H7 (cell line): ENCODE results near the gene B9D2. TPM values are rescaled to one million over a fixed set of nuclear protein-coding genes. Genes with fewer than 3 reads are reported as not detected.

Experiments used
- DNase-seq: peaks from one replicate; pipeline ENCODE4 v3.0.0; 2012
- H3K27me3 ChIP-seq: 2 replicates; pipeline ENCODE4 v1.6.0; 2011; ENCODE audit warnings: mild to moderate bottlenecking, low read length; ENCODE audit not compliant: control insufficient read depth, insufficient read depth
- H3K36me3 ChIP-seq: replicated peaks from 2 replicates; pipeline ENCODE4 v1.5.1; 2011; ENCODE audit warnings: low read length; ENCODE audit not compliant: control insufficient read depth, insufficient read depth
- H3K4me3 ChIP-seq: 2 replicates; pipeline ENCODE4 v1.5.1; 2011; ENCODE audit warnings: low read depth, mild to moderate bottlenecking, control low read depth, low read length, moderate library complexity; ENCODE audit not compliant: insufficient read depth
- total RNA-seq: library from RNA; depleted of rRNA; stranded (reverse); fragments of >200 nt; shearing (Covaris generic); gene quantifications from 2 replicates; pipeline ENCODE4 v1.2.3, GENCODE V29; 2014

The B9D2 gene
- total RNA-seq, 1 experiment from 2014 or later = 2.9 TPM

- DNase-seq = no peak
- Histone ChIP-seq H3K27me3 (no peaks in the 10 kb centered on the region), H3K4me3 (no peak overlapping the region), H3K36me3 (peaks cover 12% of the 10 kb centered on the region)
These were observed 41.5 kb downstream of the B9D2 start for GRCh38 chr19:41322451-41322850.

- Histone ChIP-seq H3K4me3 (no peak overlapping the region), H3K27me3 (no peaks in the 10 kb centered on the region), H3K36me3 (peaks cover 17% of the 10 kb centered on the region)
- DNase-seq = peak; percentile 92
These were observed 42.2 kb downstream of the B9D2 start for GRCh38 chr19:41321600-41322270.

- DNase-seq = peak; percentile 45
- Histone ChIP-seq H3K36me3 (peaks cover 20% of the 10 kb centered on the region), H3K4me3 (no peak overlapping the region), H3K27me3 (no peaks in the 10 kb centered on the region)
These were observed 42.7 kb downstream of the B9D2 start for GRCh38 chr19:41321204-41321599.

DNA sequence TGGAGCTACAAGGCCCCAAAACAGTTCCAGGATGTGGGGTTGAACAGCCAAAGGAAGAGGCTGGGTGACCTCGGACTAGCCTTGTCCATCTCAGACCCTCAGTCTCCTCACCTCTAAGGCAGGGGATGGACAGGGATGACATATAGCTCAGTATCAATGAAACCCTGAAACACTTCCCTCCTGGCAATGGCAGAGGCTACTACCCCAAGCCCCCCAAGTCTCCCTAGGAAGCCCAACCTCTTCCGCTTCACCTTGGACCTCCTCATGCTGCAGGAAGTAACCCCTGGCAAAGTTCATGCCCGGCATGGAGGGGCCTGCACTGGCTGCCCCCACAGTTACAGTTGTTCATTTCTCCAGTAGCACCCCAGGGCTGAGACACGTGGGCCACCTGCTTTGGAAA is 43.4 kb downstream of the B9D2 start:
- peaks cover 20% of the 10 kb centered on the region for H3K36me3 ChIP-seq
- no peak overlapping the region for H3K4me3 ChIP-seq
- DNase-seq = no peak
- H3K27me3 ChIP-seq = no peaks in the 10 kb centered on the region

DNA sequence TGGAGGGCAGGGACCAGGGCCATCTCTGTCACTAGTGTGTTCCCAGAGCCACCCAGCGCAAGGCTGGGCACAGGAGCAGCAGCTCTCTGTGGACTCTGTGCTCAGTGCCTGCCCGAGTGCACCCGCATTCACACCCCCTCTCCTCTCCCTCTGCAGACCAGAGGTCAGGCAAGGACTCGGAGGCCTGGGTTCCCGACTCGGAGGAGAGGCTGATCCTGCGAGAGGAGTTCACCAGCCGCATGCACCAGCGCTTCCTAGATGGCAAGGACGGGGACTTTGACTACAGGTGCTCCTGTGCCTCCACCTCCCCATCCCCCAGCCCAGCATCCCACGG is 43.8 kb downstream of the B9D2 start:
- H3K4me3 ChIP-seq = no peak overlapping the region
- H3K27me3 ChIP-seq = no peaks in the 10 kb centered on the region
- DNase-seq = no peak
- H3K36me3 ChIP-seq = peaks cover 20% of the 10 kb centered on the region

GRCh38 chr19:41319500-41320184 is 44.3 kb downstream of the B9D2 start:
- peak; percentile 48 for DNase-seq
- H3K27me3 ChIP-seq = no peaks in the 10 kb centered on the region
- H3K4me3 ChIP-seq = no peak overlapping the region
- peaks cover 20% of the 10 kb centered on the region for H3K36me3 ChIP-seq

GRCh38 chr19:41318696-41319499 is 45.1 kb downstream of the B9D2 start:
- Histone ChIP-seq H3K4me3 (no peak overlapping the region), H3K36me3 (peaks cover 20% of the 10 kb centered on the region), H3K27me3 (no peaks in the 10 kb centered on the region)
- DNase-seq = no peak

DNA sequence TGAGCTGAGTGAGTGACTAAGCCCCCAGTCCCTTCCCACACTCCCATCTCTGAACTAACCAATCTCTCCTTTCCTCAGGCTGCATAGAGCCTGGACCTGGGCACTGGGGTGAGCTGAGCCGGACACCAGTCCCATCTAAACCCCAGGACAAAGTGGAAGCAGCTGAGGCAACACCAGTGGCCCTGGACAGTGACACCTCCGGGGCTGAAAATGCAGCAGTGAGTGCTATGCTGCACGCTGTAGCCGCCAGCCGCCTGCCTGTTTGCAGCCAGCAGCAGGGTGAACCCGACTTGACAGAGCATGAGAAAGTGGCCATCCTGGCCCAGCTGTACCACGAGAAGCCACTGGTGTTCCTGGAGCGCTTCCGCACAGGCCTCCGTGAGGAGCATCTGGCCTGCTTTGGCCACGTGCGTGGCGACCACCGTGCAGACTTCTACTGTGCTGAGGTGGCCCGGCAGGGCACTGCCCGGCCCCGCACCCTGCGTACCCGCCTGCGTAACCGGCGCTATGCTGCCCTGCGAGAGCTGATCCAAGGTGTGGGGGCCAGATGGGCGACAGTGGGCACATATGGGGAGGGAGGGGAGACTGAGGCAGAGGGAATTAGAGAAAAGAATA is 47.5 kb downstream of the B9D2 start:
- H3K36me3 ChIP-seq = peaks cover 21% of the 10 kb centered on the region
- DNase-seq = no peak
- H3K27me3 ChIP-seq = no peaks in the 10 kb centered on the region
- H3K4me3 ChIP-seq = no peak overlapping the region

DNA sequence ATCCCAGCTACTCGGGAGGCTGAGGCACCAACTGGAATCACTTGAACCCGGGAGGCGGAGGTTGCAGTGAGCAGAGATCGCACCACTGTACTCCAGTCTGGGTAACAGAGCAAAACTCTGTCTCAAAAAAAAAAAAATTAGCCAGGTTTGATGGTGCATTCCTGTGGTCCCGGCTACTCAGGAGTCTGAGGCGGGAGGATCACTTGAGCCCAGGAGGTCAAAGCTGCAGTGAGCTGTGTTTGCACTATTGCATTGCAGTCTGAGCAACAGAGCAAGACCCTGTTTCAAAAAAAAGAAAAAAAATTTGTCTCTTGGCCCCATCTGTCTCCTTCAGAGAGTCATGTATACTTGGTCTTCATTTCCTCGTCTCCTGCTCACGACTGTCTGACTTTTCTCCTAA is 52.3 kb downstream of the B9D2 start:
- no peaks in the 10 kb centered on the region for H3K27me3 ChIP-seq
- peaks cover 7% of the 10 kb centered on the region for H3K36me3 ChIP-seq
- DNase-seq = no peak
- H3K4me3 ChIP-seq = no peak overlapping the region

DNA sequence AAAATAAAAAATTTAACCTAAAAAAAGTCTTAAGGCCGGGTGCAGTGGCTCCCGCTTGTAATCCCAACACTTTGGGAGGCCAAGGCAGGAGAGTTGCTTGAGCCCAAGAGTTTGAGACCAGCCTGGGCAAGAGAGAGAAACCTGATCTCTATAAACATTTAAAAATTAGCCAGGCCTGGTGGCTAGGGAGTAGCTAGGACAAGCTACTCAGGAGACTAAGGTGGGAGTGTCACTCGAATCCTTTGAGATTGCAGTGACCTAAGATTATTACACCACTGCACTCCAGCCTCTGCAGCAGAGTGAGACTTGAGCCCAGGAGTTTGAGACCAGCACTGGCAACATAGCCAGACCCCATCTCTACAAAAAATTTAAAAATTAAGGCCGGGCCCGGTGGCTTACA is 52.9 kb downstream of the B9D2 start:
- no peaks in the 10 kb centered on the region for H3K27me3 ChIP-seq
- no peak overlapping the region for H3K4me3 ChIP-seq
- H3K36me3 ChIP-seq = peaks cover 8% of the 10 kb centered on the region
- no peak for DNase-seq

GRCh38 chr19:41310033-41310831 is 53.7 kb downstream of the B9D2 start, which contains the start of gene CCDC97:
Gene CCDC97, plus strand, starts transcription at chr19:41310172. Its CDS starts 139 bp downstream, at chr19:41310311.
- Histone ChIP-seq H3K36me3 (peaks cover 15% of the 10 kb centered on the region), H3K4me3 (peak within 1 kb of the TSS; percentile 77), H3K27me3 (no peaks in the 10 kb centered on the region)
- peak; percentile 97 for DNase-seq

DNA sequence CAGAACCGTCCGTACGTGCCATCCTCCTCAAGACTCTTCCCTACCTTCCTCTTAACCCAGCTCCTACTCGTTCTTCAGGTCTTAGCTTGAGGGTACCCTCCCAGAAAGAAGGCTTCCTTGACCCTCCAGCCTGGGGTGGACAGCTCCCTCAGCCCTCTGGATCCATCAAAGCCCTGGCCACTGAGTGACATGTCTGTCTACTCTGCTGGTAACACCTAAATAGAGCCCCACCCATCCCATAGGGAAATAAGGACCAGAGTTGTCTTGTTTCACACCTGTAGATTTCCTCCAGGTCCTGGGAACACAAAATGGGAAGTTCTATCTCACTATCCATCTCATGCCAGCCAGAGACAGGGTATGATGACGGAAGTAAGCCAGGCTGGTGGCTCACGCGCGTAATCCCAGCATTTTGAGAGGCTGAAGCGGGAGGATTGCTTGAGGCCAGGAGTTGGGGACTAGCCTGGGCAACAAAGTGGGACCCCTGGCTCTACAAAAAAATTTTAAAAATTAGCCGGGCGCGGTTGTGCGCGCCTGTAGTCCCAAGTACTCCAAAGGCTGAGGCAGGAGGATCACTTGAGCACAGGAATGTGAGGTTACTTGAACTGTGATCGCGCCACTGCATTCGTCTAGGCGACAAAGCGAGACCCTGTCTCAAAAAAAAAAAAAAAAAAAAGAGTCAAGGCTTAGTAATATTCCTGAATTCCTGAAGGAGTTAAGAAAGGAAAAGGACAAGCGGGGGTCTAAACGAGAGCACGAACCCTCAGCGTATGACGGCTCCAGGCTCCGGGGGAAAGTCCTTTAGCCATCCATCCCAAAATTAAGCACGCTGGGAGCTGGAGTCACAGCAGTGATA is 54.5 kb downstream of the B9D2 start:
- Histone ChIP-seq H3K36me3 (peaks cover 24% of the 10 kb centered on the region), H3K4me3 (peak overlapping the region; percentile 77), H3K27me3 (no peaks in the 10 kb centered on the region)
- no peak for DNase-seq

- H3K4me3 ChIP-seq = no peak overlapping the region
- H3K36me3 ChIP-seq = peaks cover 30% of the 10 kb centered on the region
- DNase-seq = peak; percentile 90
- no peaks in the 10 kb centered on the region for H3K27me3 ChIP-seq
These were observed 55.3 kb downstream of the B9D2 start for GRCh38 chr19:41308450-41309179.
